ENCODE data around the gene RFC2.
"Not testable (repeated sequence)": the region's sequence is repeated elsewhere in the genome, so short reads cannot be mapped to it uniquely, and the experiment has no call there.

The RFC2 gene

DNA sequence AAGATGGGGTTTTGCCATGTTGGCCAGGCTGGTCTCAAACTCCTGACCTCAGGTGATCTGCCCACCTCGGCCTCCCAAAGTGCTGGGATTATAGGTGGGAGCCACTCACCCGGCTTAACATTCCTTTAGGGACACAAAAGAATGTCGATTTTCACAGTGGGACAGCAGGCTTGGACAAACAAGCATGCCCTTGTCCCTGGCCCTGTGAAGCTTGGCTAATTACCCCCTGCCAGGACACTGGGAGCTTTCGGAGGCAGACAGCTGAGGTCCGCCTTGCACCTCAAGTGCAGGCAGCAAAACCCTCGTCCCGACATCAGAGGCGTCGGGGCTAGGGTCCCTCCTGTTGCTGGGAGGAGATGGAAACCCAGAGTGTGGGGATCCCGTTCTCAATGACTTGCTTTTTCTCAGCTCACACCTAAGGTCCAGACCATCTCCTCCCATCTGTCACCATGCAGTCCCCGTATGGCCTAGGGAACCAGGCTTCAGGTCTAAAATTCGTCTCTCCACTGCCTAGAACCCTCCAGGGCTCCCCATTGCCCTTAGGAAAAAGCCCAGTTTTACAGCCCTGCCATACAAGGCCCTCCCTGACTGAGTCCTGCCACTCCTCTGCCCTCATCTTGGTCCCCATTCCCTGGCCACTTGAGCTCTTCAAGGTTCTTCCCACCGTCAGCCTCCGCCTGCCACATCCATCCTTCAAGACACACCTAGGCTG is 28.7 kb upstream of the RFC2 start:
- DNase-seq (ENCODE audit: low spot score), result no peak

DNA sequence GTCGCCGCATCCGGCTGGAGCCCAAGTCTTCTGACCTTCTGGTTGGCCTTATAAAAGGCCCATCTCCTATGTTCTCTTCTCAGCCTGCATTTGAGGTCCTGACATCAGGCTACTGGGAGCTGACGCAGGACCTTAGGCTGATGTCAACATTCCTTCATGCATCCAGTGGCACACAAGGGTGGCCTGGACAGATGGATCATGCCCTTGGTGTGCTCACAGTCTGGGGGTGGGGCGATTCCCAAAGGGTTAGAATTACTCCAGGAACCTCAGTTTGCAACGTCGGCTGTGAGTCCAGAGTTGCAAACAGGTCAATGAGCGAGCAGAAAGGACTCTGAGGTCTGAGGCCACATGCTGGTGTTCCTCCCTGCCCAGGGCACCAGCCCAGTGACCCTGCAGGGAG is 26.8 kb upstream of the RFC2 start:
- DNase-seq (ENCODE audit: low spot score), result no peak

DNA sequence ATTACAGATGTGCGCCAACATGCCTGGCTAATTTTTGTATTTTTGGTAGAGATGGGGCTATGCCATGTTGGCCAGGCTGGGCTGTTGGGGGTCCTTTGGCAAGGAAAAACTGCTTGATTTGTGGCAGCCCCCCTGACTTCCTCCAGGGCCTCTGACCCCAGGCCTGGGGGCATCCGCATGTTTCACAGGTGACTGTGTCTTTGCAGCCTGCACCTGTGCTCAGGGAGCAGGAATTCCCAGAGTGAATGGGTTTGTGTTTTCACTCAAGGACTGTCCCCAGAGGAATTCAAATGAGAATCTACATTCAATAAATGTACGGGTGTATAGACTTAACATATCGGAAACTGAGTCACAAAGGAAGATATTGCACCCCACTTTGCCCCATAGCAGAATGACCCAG is 23.4 kb upstream of the RFC2 start:
- DNase-seq (ENCODE audit: low spot score), result no peak

DNA sequence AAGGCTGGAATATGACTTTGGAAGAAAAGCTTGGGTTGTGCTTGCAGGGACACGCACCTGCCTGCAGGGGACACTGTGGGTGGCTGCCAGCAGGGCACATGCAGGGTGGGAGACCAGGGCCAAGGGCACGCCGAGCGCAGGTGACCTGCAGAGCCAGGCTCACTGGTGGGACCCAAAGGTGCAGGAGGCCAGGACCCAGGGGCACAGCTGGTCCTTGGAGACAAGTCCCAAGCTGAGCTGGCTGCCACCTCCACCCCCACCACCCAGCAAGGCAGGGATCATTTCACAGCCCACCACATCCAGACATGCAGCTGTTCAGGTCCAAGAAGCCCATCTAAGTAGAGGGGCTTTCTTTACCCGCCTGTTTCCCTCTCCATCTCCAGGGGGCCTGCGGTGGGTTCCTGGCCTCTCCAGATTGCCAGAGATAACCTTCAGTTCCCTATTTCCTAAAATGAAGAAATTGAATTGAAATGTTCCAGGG is 21.2 kb upstream of the RFC2 start:
- DNase-seq (ENCODE audit: low spot score), result no peak

DNA sequence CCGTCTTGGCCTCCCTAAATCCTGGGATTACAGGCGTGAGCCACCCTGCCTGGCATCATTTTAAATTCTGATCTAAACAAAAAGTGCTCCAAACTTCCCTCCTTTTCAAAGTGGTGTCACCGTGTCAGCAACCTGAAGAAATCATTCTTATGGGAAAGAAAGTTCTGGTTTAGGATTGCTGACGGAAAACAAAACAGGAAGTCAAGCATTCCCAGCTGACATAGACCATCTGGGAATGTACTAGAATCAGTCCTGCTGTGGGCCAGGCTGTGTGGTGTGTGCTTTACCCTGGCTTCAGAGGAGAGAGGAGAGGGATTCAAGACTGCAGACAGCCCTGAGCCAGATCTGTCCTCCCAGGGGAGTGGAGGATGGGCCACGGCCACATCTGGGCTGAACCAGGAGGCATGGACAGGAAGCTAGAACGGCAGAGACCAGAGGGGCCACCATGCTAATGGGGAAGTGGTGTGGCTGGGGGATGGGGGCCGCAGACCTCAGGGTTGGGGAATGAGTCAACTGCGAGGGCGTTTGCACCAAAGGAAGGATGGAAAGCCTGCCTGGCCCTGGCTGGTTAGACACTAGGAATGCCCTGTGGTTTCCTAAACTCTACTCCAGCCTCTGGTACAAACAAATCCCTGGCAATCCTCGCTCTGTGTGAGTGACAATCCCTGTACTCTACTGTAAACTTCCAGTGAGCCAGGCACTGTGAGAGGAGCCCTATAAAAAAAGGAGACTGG is 18.3 kb upstream of the RFC2 start:
- peak; percentile 87 for DNase-seq (ENCODE audit: low spot score)

DNA sequence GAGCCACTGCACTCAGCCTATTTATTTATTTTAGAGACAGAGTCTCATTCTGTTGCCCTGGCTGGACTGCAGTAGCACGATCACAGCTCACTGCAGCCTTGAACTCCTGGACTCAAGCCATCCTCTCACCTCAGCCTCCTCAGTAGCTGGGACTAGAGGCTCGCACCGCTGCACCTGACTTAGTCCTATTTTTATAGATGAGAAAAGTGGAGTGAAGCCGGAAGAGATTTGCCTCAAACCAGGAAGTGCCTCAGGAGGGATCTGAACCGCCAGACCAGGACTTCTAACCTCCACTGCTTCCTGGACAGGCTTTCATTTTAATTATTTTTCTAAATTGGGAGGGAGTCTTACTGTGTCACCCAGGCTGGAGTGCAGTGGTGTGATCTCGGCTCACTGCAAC is 17.5 kb upstream of the RFC2 start:
- no peak for DNase-seq (ENCODE audit: low spot score)

DNA sequence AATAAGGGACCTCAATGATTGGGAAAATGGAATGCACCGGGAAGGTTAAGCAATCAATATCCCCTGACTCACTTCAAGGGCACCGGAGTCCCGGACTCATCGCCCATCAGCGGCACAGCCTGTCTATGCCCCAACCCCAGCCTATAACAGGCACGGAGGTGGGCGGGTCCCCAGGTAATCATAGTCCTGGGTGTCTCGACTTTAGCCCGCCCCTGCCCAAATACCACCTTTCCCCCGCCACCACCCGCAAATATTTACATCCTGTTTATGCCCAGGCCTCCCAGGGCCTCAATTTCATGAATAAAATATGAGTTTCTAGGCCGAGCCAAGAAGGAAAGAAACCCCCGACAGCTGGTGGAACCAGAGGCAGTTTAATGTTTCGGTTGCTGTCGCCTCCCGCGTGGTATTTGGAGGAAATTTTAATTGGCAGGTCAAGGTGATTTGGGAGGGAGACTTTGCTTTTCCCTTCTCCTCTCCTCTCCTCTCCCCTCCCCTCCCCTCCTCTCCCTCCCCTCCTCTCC is 15.6 kb upstream of the RFC2 start:
- peak; percentile 88 for DNase-seq (ENCODE audit: low spot score)

DNA sequence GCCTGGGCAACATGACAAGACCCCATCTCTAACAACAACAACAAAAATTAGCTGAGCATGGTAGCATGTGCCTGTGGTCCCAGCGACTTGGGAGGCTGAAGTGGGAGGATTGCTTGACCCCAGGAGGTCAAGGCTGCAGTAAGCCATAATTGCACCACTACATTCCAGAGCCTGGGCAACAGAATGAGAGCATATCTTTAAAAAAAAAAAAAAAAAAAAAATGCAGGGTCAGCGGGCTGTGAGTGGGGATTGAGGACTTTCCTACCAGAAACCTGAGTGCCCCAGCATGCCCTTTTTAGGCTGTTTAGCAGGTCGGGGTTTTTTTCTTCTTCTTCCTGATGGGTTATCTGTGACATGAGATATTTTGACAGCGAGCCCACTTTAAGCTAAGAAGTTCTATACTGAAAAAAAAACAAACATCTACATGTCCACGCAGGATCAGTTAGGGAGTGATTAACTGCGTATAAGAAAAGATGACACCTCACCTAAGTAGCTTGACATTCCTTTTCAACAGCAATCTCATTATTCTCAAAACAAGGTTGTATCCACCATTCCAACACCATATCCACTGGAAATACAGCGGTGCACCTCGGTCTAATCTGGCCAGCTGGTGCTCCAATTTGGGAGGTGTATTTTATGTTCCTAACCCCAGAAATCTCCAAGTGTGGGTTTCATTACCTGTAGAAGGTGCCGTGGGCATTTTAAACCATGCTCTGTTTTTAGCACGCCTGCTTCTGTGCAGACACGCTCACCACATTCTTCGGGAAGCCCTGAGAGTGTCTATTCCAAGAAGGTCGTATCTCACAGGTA is 13.8 kb upstream of the RFC2 start:
- no peak for DNase-seq (ENCODE audit: low spot score)

DNA sequence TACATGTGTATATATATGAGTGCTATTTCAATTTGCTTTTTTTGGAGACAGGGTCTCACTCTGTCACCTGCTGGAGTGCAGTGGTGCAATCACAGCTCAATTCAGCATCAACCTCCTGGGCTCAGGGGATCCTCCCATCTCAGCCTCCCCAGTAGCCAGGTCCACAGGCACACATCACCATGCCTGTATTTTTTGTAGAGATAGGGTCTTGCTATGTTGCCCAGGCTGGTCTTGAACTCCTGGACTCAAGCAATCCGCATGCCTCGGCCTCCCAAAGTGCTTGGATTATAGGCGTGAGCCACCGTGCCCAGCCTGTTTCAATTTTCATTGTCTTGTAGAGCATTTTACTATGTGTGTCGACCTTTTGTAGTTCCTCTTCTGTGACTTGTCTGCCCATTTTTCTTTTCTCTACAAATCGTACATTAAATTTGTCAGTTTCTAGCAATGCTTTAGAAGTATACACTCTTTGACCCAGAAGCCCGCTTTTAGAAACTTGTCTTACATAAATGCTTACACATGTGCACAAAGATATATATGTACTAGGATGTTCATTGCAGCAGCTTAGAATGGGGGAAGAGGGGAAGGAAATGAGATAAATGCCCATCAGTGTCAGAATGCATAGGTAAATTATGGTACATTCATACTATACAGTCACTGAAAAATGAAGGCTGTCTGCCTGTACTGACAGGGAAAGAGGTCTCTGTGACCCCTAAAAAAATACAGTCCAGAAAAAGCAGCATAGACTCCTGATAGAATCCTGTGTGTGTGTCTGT is 12.2 kb upstream of the RFC2 start:
- no peak for DNase-seq (ENCODE audit: low spot score)

DNA sequence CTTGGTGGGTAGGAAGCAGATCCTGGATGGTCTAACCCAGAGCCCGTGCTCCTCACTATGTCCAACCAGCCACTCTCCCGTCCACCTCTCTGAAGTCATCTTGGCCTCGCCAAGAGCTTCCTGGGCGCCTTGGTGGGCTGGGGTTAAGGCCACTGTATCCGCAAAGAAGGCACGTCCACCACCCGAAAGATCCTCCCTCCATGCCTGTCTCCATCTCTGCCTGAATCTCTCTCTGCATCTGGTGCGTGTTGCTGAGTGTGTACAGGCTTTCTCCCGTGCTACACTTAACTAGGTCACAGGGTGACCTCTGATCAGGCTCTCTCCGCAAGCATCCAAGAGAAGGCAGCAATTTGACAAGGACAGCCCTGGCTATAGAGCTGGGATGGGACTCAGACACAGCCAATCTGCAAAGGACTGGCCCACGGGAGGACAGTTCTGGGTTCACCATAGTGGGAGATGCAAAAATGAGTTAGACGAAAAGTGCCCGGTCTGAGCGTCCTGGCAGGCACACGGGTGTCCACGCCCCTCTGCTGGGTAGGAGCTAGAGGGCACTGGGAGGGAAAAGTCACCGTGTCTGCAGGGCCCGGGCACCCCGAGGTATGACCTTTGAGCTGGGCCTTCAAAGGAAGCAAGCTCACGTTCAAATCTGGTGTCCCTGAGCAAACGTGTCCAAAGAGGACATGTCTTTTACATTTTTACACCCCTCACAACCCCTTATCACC is 9.4 kb upstream of the RFC2 start:
- DNase-seq (ENCODE audit: low spot score), result no peak

DNA sequence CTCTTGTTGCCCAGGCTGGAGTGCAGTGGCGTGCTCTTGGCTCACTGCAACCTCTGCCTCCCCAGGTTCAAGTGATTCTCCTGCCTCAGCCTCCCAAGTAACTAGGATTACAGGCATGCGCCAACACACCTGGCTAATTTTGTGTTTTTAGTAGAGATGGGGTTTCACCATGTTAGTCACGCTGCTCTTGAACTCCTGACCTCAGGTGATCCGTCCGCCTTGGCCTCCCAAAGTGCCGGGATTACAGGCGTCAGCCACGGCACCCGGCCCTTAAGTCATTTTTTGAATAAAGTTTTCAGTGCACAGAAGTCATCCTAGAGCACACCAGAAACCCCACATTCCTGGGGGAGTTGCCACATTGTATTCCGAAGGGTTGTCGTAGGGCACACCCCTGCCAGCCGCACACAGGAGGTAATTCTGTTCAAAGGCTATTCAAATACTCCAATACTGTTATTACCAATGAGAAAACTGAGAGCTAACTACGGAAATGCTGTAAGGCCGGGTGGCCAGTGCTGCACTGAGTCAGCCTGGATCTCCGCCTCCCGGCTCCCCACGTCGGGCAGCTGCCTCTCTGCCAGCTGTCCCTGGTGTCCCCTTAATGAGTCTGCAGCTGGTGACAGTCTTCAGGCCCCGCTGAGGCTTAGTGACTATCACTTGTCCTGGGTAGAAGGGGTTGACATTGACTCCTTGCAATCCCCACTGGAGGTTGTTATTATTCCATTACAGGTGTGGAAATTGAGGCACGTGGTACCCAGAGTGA is 8.6 kb upstream of the RFC2 start:
- DNase-seq (ENCODE audit: low spot score), result no peak

DNA sequence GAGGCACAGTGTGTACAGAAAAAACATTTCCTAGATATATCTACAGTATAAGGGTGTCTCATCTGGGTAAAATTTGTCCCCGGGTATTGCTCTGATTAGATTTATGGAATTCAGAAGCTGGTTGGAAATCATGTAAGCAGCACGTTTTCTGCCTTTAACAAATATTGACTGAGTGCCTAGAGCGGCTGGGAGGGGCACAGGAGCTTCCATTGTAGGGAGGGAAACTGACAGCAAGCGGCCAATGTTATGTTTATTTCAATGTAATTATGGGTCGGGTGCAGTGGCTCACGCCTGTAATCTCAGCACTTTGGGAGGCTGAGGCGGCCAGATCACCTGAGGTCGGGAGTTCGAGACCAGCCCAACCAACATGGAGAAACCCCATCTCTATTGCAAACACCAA is 4.4 kb upstream of the RFC2 start:
- no peak for DNase-seq (ENCODE audit: low spot score)

DNA sequence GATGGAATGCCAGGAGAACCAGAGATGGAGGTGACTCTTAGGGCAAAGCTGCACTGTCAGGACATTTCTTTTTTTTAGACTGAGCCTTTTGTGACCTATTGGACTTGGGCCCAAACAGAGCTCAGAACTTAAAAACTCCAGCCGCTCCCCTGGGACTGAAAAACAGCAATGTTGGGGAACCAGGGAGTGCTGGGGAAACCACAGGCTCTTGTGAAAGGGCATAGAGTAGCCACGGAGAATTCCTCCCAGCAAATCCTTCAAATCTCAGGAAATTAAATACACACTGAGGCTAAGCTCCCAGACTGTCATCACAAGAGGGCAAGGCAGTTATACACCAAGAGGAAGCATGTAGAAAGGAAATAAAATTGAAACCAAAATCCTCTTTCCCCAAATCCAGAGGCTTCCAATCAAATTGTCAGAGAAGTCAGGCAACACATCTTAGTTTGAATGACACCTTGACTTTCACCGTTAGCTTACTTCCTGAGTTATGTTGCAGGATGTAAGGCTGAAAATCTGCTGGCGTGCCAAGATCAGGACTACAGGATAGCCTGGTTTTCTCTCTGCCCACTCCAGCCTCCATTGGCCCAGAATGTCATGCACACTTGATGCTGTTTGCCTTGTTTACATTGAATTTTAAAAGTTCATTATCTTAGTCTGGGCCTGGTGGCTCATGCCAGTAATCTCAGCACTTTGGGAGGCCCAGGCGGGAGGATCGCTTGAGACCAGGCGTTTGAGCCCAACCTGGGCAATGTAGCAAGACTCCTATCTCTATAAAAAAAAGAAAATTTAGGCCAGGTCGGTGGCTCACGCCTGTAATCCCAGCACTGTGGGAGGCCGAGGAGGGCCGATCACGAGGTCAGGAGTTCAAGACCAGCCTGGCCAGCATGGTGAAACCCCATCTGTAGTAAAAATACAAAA is 2.6 kb upstream of the RFC2 start:
- DNase-seq (ENCODE audit: low spot score), result no peak

DNA sequence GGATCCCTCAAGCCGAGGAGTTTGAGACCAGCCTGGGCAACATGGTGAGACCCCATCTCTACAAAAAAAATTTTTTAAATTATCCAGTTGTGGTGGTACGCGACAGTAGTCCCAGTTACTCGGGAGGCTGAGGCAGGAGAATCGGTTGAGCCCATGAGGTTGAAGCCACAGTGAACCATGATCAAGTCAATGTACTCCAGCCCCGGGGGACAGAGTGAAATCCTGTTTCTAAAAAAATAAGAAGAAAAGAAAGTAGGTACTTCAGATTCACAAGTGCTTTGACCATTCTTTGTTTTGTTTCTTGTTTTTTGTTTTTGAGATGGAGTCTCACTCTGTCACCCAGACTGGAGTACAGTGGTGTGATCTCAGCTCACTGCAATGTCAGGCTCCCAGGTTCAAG is 1.3 kb upstream of the RFC2 start:
- not testable (repeated sequence) for DNase-seq (ENCODE audit: low spot score)

DNA sequence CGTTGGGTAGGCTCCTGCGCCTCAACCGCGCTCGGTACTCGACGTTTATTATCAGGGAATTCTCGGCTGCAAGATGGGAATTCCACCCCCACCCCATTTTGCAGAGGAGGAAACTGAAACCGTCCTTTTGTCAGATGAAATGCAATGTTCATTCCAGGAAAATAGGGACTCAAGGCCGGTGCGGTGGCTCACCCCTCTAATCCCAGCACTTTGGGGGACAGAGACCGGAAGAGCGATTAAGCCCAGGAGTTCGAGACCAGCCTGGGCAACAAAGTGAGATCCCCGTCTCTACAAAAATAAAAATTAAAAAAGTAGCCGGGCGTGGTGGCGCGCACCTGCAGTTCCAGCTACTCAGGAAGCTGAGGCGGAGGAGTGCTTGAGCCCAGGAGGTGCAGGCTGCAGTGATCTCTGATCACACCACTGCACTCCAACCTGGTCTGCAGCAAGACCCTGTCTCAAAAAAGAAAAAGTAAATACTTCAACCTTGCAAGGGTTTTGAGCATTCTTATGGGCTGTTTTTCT is 720 bp upstream of the RFC2 start:
- no peak for DNase-seq (ENCODE audit: low spot score)

DNA sequence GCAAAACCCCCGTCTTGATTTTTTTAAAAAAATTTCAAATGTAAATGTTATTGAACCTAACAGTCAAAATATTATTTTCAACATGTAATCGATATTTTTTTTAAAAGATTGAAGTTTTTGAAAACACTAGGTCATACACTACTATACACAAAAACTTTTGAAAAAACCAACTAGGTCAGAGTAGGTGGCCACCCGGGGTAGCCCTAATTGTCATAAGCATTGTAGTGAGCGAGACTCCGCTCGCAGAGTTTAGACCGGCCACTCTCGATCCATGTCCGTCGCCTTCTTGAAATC is 417 bp downstream of the RFC2 start:
- DNase-seq (ENCODE audit: low spot score), result no peak

DNA sequence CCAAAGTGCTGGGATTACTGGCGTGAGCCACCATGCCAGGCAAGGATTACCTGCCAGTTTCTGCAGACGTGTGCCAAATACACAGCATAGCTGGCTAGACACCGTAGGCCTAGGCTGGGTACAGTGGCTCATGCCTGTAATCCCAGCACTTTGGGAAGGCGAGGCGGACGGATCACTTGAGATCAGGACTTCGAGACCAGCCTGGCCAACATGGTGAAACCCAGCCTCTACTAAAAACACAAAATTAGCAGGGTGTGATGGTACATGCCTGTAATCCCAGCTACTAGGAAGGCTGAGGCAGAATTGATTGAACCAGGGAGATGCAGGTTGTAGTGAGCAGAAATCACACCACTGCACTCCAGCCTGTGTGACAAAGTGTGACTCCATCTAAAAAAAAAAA is 868 bp downstream of the RFC2 start:
- no peak for DNase-seq (ENCODE audit: low spot score)

DNA sequence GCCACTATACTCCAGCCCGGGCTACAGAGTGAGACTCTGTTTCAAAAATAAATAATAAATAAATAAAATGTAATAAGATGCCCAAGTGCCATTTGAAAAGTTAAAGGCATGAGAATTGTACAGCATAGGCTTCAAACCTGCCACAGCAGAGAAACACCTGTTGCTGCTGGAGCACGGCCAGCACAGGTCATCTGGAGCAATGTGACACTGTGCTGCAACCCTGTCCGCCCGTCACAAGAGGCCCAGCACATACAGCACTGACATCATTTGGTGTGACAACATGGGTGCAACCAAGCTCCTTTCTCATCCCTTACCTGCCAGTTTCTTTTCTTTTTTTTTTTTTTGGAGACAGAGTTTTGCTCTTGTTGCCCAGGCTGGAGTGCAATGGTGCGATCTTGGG is 1.3 kb downstream of the RFC2 start:
- DNase-seq (ENCODE audit: low spot score), result no peak

DNA sequence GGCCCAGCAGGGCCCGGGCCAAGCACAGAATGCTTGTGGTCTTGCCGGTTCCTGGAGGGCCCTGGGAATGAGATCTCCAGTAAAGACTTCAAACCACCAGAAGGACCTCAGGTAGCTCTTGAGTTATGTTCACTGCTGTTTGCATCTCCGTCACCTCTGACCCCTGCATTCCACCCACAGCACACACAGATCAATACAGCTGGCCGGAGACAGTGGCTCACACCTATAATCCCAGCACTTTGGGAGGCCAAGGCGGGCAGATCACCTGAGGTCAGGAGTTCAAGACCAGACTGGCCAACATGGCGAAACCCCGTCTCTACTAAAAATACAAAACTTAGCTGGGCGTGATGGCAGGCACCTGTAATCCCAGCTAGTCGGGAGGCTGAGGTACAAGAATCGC is 5.1 kb downstream of the RFC2 start:
- not testable (repeated sequence) for DNase-seq (ENCODE audit: low spot score)
